Measurements from ENCODE around the gene ARHGAP22.

The ARHGAP22 gene

DNA sequence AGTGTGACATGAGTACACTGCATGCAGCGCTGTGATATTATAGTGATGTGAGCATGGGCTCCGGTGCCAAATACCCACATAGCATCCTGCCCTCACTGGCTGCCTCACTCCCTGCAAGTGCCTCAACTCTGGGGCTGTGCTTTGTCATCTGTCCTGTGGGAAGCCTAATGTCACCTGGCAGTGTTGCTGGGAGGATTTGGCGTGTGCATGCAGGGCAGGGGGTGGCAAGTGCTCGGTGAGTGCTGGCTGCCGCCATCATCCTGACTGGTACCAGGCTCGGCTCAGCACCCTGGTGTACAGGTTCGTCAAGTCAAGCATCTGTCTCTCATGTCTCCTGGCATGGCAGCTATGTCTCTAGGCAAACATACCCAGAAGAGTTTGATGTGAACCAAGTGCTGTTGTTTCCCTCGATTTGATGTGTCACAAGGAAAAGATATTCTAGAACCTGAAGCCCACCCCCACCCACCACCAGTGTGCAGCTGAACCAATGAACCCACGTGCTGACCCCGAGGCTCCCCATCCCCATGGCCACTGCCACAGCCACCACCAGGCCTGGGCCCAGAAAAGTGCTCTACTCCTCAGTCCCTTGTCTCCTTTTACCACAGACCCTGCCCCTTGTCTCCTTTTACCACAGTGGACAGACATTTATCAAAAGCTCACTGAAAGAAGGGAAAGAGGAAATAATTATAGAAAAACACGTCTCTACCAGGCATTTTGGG lies 162.6 kb downstream of the ARHGAP22 start:
- TF ChIP-seq, protein P1, sequence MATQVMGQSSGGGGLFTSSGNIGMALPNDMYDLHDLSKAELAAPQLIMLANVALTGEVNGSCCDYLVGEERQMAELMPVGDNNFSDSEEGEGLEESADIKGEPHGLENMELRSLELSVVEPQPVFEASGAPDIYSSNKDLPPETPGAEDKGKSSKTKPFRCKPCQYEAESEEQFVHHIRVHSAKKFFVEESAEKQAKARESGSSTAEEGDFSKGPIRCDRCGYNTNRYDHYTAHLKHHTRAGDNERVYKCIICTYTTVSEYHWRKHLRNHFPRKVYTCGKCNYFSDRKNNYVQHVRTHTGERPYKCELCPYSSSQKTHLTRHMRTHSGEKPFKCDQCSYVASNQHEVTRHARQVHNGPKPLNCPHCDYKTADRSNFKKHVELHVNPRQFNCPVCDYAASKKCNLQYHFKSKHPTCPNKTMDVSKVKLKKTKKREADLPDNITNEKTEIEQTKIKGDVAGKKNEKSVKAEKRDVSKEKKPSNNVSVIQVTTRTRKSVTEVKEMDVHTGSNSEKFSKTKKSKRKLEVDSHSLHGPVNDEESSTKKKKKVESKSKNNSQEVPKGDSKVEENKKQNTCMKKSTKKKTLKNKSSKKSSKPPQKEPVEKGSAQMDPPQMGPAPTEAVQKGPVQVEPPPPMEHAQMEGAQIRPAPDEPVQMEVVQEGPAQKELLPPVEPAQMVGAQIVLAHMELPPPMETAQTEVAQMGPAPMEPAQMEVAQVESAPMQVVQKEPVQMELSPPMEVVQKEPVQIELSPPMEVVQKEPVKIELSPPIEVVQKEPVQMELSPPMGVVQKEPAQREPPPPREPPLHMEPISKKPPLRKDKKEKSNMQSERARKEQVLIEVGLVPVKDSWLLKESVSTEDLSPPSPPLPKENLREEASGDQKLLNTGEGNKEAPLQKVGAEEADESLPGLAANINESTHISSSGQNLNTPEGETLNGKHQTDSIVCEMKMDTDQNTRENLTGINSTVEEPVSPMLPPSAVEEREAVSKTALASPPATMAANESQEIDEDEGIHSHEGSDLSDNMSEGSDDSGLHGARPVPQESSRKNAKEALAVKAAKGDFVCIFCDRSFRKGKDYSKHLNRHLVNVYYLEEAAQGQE (IDR thresholded peaks at IDR 0.05; ENCODE audit: insufficient read depth in 1 of 2, low read depth in 2 of 2, low read length in 2 of 2): no peak
- TF ChIP-seq SIN3A (IDR thresholded peaks at IDR 0.05; ENCODE audit: borderline replicate concordance, insufficient read depth, low read length): no peak
- no peak for TF ChIP-seq FOXP2 (optimal IDR thresholded peaks at IDR 0.05; ENCODE audit: borderline replicate concordance, extremely low read depth, extremely low read length, insufficient read depth)
- no peak for TF ChIP-seq TAF1 (IDR thresholded peaks at IDR 0.05; ENCODE audit: borderline replicate concordance, insufficient read depth, low read length)
- no peak for TF ChIP-seq POLR2AphosphoS5 (IDR thresholded peaks at IDR 0.05; ENCODE audit: low read depth, low read length)

DNA sequence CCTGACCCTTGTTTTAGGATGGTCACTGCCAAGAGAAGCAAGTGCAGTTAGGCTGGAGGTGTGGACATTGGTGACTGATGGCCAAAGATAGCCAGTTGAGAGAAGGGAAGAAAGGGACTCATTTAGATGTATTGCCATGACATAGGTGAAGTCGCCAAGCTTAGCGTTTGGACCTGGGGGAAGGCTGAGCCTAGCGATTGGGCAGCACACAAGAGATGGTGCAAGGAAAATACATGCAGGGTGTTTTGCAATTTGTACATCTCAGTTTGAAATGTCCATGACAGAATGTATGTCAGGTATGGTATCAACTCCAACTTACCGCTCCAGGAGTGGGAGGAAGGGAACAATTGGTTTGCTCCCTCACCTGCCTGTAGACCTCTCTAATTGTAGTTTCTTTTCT lies 164.1 kb downstream of the ARHGAP22 start:
- TF ChIP-seq FOXP2 (optimal IDR thresholded peaks at IDR 0.05; ENCODE audit: borderline replicate concordance, extremely low read depth, extremely low read length, insufficient read depth) (no peak), SIN3A (IDR thresholded peaks at IDR 0.05; ENCODE audit: borderline replicate concordance, insufficient read depth, low read length) (no peak), TAF1 (IDR thresholded peaks at IDR 0.05; ENCODE audit: borderline replicate concordance, insufficient read depth, low read length) (no peak)
- TF ChIP-seq, protein P1 (IDR thresholded peaks at IDR 0.05; ENCODE audit: insufficient read depth in 1 of 2, low read depth in 2 of 2, low read length in 2 of 2): no peak

DNA sequence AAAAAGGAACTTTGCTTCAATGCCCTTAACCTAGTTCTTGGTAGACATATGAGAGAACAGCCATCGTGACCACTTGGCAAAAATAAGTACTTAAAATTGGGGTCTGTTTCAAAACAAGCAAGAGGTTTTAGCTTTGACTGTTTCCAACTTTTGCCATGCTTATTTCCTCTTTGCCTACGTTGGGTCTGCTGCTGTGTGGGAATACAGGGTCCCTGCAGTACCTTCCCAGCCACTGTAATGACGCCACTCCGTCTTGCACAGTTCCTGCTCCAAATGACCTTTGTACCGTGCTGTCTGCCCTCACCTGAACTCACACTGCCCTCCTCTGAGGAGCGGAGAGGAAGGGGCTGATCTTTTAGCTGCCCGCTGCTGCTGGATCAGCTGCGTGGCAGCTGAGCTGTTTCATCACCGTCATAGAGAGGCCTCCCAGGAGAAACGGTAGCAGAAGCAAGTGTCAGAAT lies 165.3 kb downstream of the ARHGAP22 start:
- TF ChIP-seq FOXP2 (optimal IDR thresholded peaks at IDR 0.05; ENCODE audit: borderline replicate concordance, extremely low read depth, extremely low read length, insufficient read depth) (no peak), POLR2AphosphoS5 (IDR thresholded peaks at IDR 0.05; ENCODE audit: low read depth, low read length) (no peak), SIN3A (IDR thresholded peaks at IDR 0.05; ENCODE audit: borderline replicate concordance, insufficient read depth, low read length) (no peak)

DNA sequence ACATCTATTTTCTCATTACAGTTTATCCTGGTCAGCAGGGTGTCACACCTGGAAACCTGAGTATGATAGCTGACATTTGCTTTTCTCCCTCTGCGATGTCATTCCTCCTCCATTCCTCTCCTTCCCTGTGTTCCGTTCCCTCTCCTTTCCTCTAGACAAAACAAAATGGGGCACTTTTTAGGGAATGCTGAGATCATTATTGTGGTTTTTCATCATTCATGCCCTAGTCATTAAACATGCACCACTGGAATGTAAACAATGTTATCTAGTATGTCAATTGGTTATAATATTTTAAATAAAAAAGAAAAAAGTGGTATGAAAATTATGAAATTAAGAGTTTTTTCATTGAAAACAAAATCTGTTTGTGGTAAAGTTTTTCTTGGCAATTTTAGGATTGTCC lies 165.8 kb downstream of the ARHGAP22 start:
- TF ChIP-seq POLR2AphosphoS5 (IDR thresholded peaks at IDR 0.05; ENCODE audit: low read depth, low read length) (no peak), FOXP2 (optimal IDR thresholded peaks at IDR 0.05; ENCODE audit: borderline replicate concordance, extremely low read depth, extremely low read length, insufficient read depth) (no peak), TAF1 (IDR thresholded peaks at IDR 0.05; ENCODE audit: borderline replicate concordance, insufficient read depth, low read length) (no peak), SIN3A (IDR thresholded peaks at IDR 0.05; ENCODE audit: borderline replicate concordance, insufficient read depth, low read length) (no peak)
- TF ChIP-seq, protein P1 (IDR thresholded peaks at IDR 0.05; ENCODE audit: insufficient read depth in 1 of 2, low read depth in 2 of 2, low read length in 2 of 2): no peak

DNA sequence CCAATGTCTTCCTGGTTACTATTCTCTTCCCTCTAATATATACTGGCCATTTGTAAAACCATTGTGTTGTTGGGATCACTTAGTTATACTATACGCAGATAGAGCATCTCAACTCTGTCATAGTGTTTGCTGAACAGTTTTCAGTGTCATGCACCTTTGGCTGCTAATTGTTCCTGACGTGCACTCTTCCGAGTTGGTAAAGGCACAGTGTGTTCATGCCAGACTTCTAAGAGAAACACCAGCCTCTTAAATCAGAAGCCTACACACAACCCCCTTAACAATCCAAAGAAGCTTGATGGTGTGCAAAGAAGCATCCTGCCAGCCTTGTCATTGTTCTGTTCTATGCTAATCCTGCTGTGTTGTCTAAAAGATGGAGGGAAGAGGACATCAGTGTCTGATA lies 167.3 kb downstream of the ARHGAP22 start:
- TF ChIP-seq POLR2AphosphoS5 (IDR thresholded peaks at IDR 0.05; ENCODE audit: low read depth, low read length) (no peak), SIN3A (IDR thresholded peaks at IDR 0.05; ENCODE audit: borderline replicate concordance, insufficient read depth, low read length) (no peak), TAF1 (IDR thresholded peaks at IDR 0.05; ENCODE audit: borderline replicate concordance, insufficient read depth, low read length) (no peak), FOXP2 (optimal IDR thresholded peaks at IDR 0.05; ENCODE audit: borderline replicate concordance, extremely low read depth, extremely low read length, insufficient read depth) (no peak)
- TF ChIP-seq, protein P1 (IDR thresholded peaks at IDR 0.05; ENCODE audit: insufficient read depth in 1 of 2, low read depth in 2 of 2, low read length in 2 of 2): no peak

Measured in PFSK-1 (cell line).